A549 treated with AZD9567 at 1 μM for 4 hours (cell line): ENCODE measurements around the gene TMEM179B. TPM values are rescaled to one million over a fixed set of nuclear protein-coding genes. Genes with fewer than 3 reads are reported as not detected.

Source experiments
- total RNA-seq: library from RNA; stranded (reverse); fragments of 200-300 nt; extraction: Qiagen RNA extraction; gene quantifications from 5 replicates; pipeline ENCODE4 v1.2.3, GENCODE V29; 2022; ENCODE audit not compliant: insufficient read depth

Gene TMEM179B, protein sequence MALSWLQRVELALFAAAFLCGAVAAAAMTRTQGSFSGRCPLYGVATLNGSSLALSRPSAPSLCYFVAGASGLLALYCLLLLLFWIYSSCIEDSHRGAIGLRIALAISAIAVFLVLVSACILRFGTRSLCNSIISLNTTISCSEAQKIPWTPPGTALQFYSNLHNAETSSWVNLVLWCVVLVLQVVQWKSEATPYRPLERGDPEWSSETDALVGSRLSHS
- 66.2 to 95.9 TPM (median 86.1 TPM) in 5 replicates for total RNA-seq

DNA sequence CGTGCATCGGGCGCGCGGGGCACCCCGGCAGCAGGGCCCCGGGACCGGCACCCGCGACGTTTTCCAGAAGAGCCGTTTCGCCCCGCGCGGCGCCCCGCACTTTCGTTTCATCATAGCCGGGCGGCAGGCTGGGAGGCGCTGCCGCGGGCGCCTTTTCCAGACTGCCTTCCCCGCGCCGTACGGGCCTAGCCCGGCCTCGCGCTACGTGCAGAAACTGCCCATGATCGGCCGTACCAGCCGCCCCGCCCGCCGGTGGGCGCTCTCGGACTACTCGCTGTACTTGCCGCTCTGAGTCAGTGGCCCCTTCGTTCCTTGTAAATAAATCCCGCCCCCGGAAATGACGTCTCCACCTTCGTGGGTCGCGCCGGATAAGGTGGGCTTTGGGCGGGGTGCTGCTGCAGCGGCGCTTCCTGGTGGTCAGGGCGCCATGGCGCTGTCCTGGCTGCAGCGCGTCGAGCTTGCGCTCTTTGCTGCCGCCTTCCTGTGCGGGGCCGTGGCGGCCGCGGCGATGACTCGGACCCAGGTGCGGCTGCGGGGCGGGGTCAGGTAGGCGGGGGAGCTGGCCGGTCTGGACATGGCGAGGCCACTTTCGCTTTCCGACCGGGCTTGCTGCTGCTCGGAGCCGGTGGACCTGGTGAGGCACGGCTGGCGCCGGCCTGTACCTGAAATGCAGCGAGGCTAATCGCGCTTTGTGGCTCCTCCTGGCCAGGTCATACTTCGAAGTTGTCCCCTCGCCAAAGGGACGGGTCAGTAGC is at the start of gene TMEM179B:
Gene TMEM179B, plus strand, starts transcription at position 398 of the 755 bp plus-strand sequence. Its CDS starts 30 bp downstream, at position 428.

DNA sequence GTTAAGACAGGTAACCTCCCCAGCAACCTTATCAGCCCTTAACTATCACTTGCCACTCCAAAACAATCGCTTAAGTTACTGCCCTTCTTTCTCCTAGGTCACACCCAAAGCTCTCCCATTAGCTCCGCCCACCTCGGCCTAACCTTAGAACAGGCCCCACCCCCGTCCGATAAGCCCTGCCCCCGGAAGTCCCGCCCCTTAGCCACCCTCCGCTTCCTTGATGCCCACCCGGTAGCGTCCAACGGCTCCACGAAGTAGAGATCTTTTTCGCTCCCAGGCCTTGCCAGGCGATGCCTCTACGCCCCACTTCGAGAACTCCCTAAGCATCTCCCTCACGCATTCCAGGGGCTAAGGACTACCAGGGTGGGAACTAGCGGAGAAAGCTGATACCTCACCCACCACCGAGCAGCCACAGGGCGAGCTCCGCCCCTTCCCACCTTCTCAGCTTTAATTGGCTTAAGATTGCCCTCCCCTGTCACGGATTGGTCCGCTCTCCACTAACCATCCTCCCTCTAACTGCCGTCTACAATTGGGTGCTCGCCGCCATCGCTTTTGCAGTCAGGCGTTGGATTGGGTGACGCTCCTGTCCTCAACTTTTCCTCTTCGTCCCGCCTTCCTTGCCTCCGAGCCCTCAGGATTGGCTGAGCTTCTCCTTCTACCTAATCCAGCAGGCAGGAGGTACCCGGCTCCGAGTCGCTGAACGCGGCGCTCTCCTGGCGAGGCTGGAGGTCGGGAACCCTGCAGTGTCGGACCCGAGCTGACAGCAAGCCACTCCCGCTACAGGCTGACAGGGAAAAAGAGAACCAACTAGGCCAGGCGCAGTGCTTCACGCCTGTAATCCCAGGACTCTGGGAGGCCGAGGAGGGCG is 33.2 kb upstream of the TMEM179B start, which contains the start of gene ZBTB3:
Gene ZBTB3, minus strand, starts transcription at position 425 of the 868 bp plus-strand sequence. CDS start 496 bp downstream, outside the sequence.

DNA sequence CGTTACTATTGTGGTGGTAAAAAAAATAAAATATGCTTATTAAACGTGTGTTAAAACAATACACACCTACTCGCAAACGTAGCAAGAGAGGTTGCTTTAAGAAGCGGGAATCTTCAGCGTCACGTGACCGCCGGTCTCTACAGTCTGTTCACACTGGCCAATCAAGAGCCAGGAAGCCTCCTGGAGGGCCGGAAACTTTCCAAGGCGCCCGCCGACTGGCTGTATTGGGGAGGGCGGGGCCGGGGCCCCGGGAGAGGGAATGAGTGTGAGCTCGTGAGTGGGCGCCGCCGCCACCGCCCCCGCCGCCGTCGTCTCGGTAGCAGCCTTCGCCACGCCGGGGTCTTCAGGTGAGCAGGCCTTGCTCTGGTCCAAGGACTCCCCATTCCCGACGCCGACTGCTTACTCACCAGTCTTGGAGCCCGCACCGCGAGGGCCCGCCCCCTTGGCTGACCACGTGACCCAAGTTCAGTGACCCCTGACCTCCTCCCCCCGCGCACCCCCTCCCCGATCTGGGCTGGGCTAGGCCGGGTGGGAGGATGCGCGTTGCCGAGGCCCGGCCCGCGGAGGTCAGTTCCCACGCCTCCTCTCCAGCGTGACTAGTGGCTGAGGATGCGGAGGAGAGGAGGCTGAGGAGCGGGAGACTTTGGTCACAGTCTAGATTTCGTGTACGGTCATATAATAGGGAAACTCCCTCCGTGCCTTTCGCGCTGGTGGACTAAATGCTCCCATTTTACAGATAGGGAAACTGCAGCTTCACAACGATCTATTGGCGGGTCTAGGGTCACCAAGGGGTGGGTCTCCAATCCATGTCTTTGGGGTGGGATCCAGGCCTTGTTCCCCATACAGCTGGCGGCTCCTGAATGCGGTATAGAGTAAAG is 15.8 kb upstream of the TMEM179B start, which contains the start of gene TAF6L:
Gene TAF6L, plus strand, starts transcription at position 253 of the 878 bp plus-strand sequence. CDS start 4,388 bp downstream, outside the sequence.

DNA sequence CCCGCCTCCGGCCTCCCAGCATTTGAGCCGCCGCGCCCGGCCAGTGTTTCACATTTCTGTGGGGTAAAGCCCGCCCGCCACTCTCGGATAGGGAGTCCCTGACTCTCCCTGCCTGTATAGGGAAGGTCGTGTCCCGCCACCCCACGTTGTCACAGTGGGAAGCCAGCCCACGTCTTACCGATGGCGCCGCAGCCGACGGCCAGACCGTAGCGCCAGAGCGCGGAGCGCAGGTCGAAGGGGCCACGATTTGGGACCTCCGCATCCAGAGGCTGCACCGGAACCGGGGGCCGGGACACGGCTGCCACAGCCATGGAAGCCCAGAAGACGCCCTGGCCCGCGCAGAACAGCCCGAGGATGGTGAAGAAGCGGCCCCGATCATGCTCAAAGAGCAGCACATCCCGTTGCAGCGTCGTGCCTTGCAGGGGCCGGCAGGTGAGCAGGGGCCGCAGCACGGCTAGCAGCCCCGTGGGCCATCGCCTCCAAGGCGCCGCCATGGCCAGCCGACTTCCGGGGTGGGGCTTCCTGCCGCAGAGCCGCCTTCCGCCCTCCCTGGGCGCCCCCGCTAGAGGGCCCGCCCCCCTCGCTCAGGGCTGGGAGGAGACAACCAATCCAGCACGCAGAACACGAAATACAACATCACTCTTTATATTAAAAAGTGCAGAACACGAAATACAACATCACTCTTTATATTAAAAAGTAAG is 4.4 kb downstream of the TMEM179B start, which contains the start of gene TMEM223:
Gene TMEM223, minus strand, starts transcription at position 506 of the 701 bp plus-strand sequence. Its CDS starts 12 bp downstream, at position 494.

DNA sequence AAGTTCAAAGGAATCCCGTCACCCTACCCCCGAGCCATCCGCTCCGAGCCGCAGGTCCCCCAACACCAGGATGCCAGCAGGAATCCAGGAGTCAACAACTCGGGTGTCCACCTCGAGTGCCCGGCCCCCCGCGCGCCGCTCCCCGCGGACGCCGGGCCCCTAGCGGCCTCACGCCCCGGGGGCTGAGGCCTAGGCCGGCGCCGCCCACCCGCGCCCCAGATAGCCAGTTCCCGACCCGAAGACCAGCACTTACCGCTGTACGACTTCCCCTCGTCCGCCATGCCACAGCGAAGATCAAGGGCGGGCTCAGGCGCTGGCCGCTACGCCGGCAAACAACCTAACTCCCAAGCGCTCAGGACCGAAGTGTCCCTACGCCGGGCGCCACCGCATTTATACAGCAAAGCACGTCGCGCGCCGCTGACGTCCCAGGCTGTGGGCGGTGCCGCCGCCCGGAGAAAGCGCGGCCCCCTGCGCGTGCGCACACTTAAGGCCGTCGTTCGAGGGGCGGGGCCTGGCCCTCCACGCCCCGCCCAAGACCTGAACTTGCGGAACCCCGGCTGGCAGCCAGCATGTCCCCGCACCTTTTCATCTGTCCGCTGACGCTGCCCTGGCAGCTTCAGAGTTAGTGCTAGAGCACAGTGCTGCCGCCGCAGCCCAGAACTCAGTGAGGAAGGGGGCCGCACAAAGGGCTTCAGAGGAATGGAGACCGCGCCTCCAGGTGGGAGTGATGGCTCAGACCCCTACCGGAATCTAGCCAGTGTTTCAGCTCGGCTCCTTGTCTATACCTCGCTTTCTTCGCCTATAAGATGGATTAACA is 18.1 kb downstream of the TMEM179B start, which contains the start of gene NXF1:
Gene NXF1, minus strand, starts transcription at position 365 of the 817 bp plus-strand sequence. Its CDS starts 84 bp downstream, at position 281.

DNA sequence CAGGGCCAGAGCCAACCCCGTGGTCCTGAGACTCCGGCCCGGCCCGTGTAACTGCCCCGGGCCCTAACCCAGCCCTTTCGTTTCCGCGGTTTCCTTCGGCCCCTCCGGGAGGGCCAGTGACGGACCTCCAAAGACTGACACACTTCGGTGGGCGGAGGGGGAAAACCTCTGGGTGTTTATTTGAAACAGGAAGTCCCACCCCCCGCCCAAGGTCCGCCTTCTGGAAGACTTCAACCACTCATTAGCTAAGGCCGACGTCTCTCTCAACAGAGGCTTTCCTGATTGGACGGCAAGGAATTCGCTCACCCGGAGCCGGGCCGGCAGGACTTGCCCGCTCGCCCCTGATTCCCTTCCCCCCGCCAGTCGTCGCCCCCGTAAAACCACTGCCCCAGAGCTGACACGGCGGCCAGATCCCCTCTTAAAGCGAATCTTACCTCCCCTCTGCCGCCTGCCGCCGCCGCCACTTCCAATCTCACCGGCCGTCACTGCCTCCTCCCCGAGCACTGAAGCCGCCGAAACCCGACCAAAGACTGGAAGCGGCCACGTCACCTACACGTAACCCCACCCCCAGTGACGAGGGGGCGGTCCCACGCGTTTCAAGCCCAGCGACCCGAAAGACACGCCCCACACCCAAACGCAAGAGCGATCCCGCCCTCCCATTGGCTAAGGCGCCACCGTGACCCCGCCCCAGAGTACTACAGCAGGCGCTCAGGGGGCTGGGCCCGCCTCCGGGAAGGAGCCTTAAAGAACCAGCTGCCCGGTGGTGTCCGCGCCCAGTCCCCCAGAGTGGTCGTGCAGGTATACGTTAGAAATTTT is 44.5 kb downstream of the TMEM179B start, which contains the start of gene STX5:
Gene STX5, minus strand, starts transcription at position 532 of the 816 bp plus-strand sequence. CDS start 808 bp downstream, outside the sequence.

DNA sequence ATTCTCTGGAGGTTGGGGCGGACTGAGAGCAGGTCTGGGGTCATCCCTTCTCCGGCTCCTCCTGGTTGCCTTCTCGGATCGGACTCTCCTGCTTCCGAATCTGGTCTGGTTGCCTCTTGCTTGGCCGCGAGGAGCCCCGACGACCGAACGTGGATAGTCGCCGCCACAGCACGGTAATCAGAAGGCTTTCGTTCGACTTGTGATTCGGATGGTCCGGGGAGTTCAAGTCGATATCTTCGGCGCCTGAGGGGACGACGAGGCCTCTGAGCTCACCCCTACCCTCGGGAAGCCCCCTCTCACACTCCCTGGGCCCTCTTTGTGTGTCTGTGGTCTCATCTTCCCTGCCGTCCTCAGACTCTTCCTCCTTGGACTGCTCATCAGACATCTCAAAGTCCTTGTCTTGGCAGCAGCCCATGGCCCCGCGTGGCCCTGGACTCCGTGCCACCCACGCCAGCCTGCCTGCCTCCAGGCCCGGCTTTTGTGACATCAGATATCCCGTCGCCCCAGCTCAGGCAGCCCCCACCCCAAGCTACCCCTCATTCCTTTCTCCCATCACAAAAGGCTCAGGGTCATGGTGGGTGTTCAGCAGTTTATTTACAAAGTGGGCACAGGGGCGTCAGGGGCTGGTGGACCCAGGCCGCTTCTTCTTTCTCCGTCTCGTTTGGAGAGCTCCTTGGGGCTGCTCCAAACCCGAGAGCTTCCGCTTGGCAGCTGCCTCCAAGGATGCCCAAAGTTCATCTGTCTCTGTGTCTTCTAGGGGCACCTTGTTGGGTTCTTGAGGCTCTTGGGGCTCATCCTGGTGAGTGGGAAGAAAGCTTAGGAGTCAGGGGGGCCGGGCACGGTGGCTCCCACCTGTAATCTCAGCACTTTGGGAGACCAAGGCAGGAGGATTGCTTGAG is 45.4 kb downstream of the TMEM179B start, which contains the start of gene TEX54:
Gene TEX54, minus strand, starts transcription at position 506 of the 899 bp plus-strand sequence.

DNA sequence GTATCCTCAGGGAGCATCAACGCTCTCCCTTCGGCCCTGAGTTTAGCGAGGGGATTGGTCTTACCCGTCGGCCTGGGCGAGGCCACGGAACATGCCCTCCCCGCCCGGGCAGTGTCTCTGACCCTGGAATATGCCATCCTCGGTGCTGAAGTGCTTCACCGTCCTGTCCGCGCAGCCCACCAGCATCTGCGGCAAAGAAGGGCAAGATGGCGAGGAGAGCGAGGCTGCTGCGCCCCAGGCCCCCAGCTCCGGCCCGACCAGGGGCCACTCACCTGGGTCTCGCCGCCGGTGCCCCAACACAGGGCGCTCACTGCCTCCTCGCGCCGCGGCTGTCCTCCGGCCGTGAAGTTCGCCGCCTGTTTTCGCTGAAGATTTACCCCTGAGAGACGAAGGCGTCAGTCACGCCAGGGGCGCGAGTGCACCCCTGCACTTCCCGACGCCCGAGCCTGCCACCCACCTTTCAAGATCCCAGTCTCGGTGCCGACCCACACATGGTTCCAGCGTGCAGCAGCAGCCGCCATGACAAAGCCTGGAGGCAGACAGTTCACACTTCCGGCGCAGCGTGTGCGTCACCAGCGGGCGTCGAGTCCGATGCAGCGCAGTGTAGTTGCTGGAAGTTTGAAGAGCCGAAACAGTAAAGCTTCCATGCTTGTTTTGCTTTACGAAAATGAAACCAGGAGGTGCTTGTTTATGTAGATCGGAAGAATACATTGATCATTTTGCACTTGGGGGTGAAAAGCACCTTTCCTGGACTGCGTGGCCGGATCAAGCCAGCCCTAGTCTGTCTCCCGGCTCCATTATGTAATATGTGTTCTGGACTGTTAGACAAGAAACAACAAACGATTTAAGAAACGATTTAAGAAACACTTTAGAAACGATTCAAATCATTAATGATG is 52.1 kb downstream of the TMEM179B start, which contains the start of gene WDR74:
Gene WDR74, minus strand, starts transcription at position 541 of the 896 bp plus-strand sequence. Its CDS starts 20 bp downstream, at position 521.

Other genes starting within 250 kb of the TMEM179B start
- gene AHNAK, start 240.6 kb upstream of the TMEM179B start, total RNA-seq, result 302 to 368 TPM (median 355 TPM) in 5 replicates
- 1,906 to 2,030 TPM (median 1,958 TPM) in 5 replicates for gene EEF1G, start 213.5 kb upstream of the TMEM179B start, total RNA-seq
- 11.0 to 17.1 TPM (median 16.1 TPM) in 5 replicates for gene TUT1, start 195.9 kb upstream of the TMEM179B start, total RNA-seq
- gene MTA2, start 185.5 kb upstream of the TMEM179B start, total RNA-seq, result 78.1 to 84.0 TPM (median 82.0 TPM) in 5 replicates
- 19.0 to 24.5 TPM (median 22.2 TPM) in 5 replicates for gene EML3, start 174.6 kb upstream of the TMEM179B start, total RNA-seq
- 1.6 to 4.0 TPM (median 3.3 TPM) in 5 replicates for gene ROM1, start 174.1 kb upstream of the TMEM179B start, total RNA-seq
- 31.5 to 62.5 TPM (median 57.4 TPM) in 5 replicates for gene B3GAT3, start 165.4 kb upstream of the TMEM179B start, total RNA-seq
- 235 to 274 TPM (median 257 TPM) in 5 replicates for gene GANAB, start 140.8 kb upstream of the TMEM179B start, total RNA-seq
- gene INTS5, start 134.1 kb upstream of the TMEM179B start, total RNA-seq, result 23.9 to 26.5 TPM (median 25.3 TPM) in 5 replicates
- gene C11orf98, start 122.2 kb upstream of the TMEM179B start, total RNA-seq, result 105 to 143 TPM (median 136 TPM) in 5 replicates
- 13.6 to 21.8 TPM (median 18.4 TPM) in 5 replicates for gene CSKMT, start 122.1 kb upstream of the TMEM179B start, total RNA-seq
- 19.0 to 37.4 TPM (median 35.6 TPM) in 5 replicates for gene UQCC3, start 115.7 kb upstream of the TMEM179B start, total RNA-seq
- gene LBHD1, start 115.1 kb upstream of the TMEM179B start, total RNA-seq, result 2.6 to 5.1 TPM (median 4.1 TPM) in 5 replicates
- 86.8 to 127 TPM (median 119 TPM) in 5 replicates for gene UBXN1, start 108.3 kb upstream of the TMEM179B start, total RNA-seq
- gene LRRN4CL, start 97.9 kb upstream of the TMEM179B start, total RNA-seq, result 0.06 to 0.13 TPM (median 0.10 TPM) in 4 of 5 replicates, not detected in the other
- 42.8 to 90.9 TPM (median 77.6 TPM) in 5 replicates for gene BSCL2, start 80.0 kb upstream of the TMEM179B start, total RNA-seq
- gene GNG3, start 79.7 kb upstream of the TMEM179B start, total RNA-seq, result 0.09 TPM in 1 of 5 replicates, not detected in the others
- 37.9 to 42.5 TPM (median 40.9 TPM) in 5 replicates for gene HNRNPUL2, start 59.9 kb upstream of the TMEM179B start, total RNA-seq
- gene TTC9C, start 58.9 kb upstream of the TMEM179B start, total RNA-seq, result 30.4 to 50.8 TPM (median 32.7 TPM) in 5 replicates
- 1.0 to 2.9 TPM (median 1.3 TPM) in 5 replicates for gene ZBTB3, start 33.2 kb upstream of the TMEM179B start, total RNA-seq
- 165 to 192 TPM (median 183 TPM) in 5 replicates for gene POLR2G, start 25.8 kb upstream of the TMEM179B start, total RNA-seq
- gene TAF6L, start 16.0 kb upstream of the TMEM179B start, total RNA-seq, result 14.2 to 15.2 TPM (median 14.7 TPM) in 5 replicates
- gene TMEM223, start 4.6 kb downstream of the TMEM179B start, total RNA-seq, result 20.3 to 33.0 TPM (median 29.3 TPM) in 5 replicates
- gene NXF1, start 18.0 kb downstream of the TMEM179B start, total RNA-seq, result 59.2 to 67.6 TPM (median 64.3 TPM) in 5 replicates
- 18.0 to 29.8 TPM (median 27.4 TPM) in 5 replicates for gene STX5, start 44.6 kb downstream of the TMEM179B start, total RNA-seq
- not detected in 5 replicates for gene TEX54, start 45.4 kb downstream of the TMEM179B start, total RNA-seq
- 56.0 to 86.0 TPM (median 83.4 TPM) in 5 replicates for gene WDR74, start 52.2 kb downstream of the TMEM179B start, total RNA-seq
- gene SLC3A2, start 93.5 kb downstream of the TMEM179B start, total RNA-seq, result 779 to 1,086 TPM (median 990 TPM) in 5 replicates
- gene CHRM1, start 134.0 kb downstream of the TMEM179B start, total RNA-seq, result 0.03 to 0.06 TPM (median 0.03 TPM) in 3 of 5 replicates, not detected in the others
- gene SLC22A6, start 197.6 kb downstream of the TMEM179B start, total RNA-seq, result not detected in 5 replicates
- not detected in 5 replicates for gene SLC22A8, start 228.4 kb downstream of the TMEM179B start, total RNA-seq